Heart left ventricle (tissue), 16 donors: Measurements from ENCODE around the gene EPS8. TPM values are rescaled to one million over a fixed set of nuclear protein-coding genes. Genes with fewer than 3 reads are reported as not detected.

ENCODE experiments used
- ATAC-seq, 4 donors: fragments of 200-7000 bp; cut with Tn5 transposase; one replicate each; pipeline ENCODE4 v1.9.1; 2020 to 2022; ENCODE audit warnings: moderate library complexity in 4 of 4, mild to moderate bottlenecking in 3 of 4, moderate number of reproducible peaks in 1 of 4
- DNase-seq, 5 donors: peaks; one replicate each; pipeline ENCODE4 v3.0.0-alpha.2; 2020
- H3K27ac ChIP-seq, 12 donors: fragments of 200-600 bp; sonication (generic) in 4 of 12; one replicate each; pipeline versions ENCODE4 v1.5.0 to v1.8.0; 2016 to 2022; ENCODE audit warnings: mild to moderate bottlenecking in 2 of 12
- H3K27me3 ChIP-seq, 9 donors: fragments of 200-600 bp; sonication (generic) in 2 of 9; one replicate each; pipeline versions ENCODE4 v1.5.1 to v1.8.0; 2016 to 2022; ENCODE audit warnings: mild to moderate bottlenecking in 3 of 9
- H3K36me3 ChIP-seq, 9 donors: fragments of 200-600 bp; sonication (generic) in 2 of 9; one replicate each; pipeline versions ENCODE4 v1.5.0 to v1.8.0; 2018 to 2022; ENCODE audit warnings: mild to moderate bottlenecking in 2 of 9
- H3K4me1 ChIP-seq, 12 donors: fragments of 200-600 bp; sonication (generic) in 4 of 12; one replicate each; pipeline versions ENCODE4 v1.5.0 to v1.8.0; 2016 to 2022; ENCODE audit warnings: mild to moderate bottlenecking in 3 of 12
- H3K4me3 ChIP-seq, 12 donors: fragments of 200-600 bp; sonication (generic) in 4 of 12; one replicate each; pipeline versions ENCODE4 v1.5.0 to v1.8.0; 2017 to 2022; ENCODE audit warnings: mild to moderate bottlenecking in 9 of 12, moderate library complexity in 4 of 12
- H3K9me3 ChIP-seq, 12 donors: fragments of 200-600 bp; sonication (generic) in 4 of 12; one replicate each; pipeline versions ENCODE4 v1.5.0 to v1.8.0; 2016 to 2022; ENCODE audit warnings: mild to moderate bottlenecking in 1 of 12
- CTCF ChIP-seq, 12 donors: fragments of 200-600 bp; sonication (generic) in 4 of 12; IDR thresholded peaks; one replicate each; pipeline versions ENCODE4 v1.5.0 to v1.8.0; 2018 to 2022; ENCODE audit warnings: antibody characterized with exemption in 12 of 12, mild to moderate bottlenecking in 5 of 12
- POLR2A ChIP-seq, 2 donors: fragments of 450-650 bp; IDR thresholded peaks; one replicate each; pipeline ENCODE4 v1.6.1; 2017; ENCODE audit warnings: antibody characterized with exemption in 2 of 2, mild to moderate bottlenecking in 2 of 2, moderate library complexity in 2 of 2
- WGBS, 4 donors: extraction: QIAGEN DNeasy Blood & Tissue Kit in 2 of 4; methylation state at CpG; one replicate each; pipeline versions ENCODE4 v1.1.5 to v1.1.7; 2013 to 2018; 5-methylcytosine and 5-hydroxymethylcytosine counted together
- intact Hi-C, 10 donors: fragments of 100-400 bp; cut with DNase I; formaldehyde crosslinking; loops; one replicate each; pipeline versions ENCODE4 v1.11.1 to v1.14.2; 2022
- polyA plus RNA-seq, 2 donors: library from polyadenylated mRNA; stranded (reverse); fragments of 200-250 nt; gene quantifications; one replicate each; pipeline ENCODE4 v1.2.3, GENCODE V29; 2013
- total RNA-seq, 9 donors: library from RNA; depleted of rRNA in 2 of 9; stranded (reverse); fragments of >200 nt in 2 of 9; fragmentation: NEBNext Ultra II Directional in 3 of 9; extraction: Animal tissue kit (Norgen Biotek cat#: 25700) in 3 of 9; gene quantifications; one replicate each; pipeline versions ENCODE4 v1.1.0 to v1.2.4, GENCODE V29; 2016 to 2023
- donor health status: ischemic (EF 13 %, LVEDD 7.1; RV severe dilation, severe dysfunction).
- donor health status: healthy with polysubstance abuse.
- donor health status: DM: no; HTN: yes; CAD: no.
- donor health status: DM: no; HTN: no; CAD: no.
- donor health status: ischemic (EF 25% LVEDD 6.9; RV normal size, moderate dysfunction).
- donor health status: ischemic (EF 25% LVEDD 5.7; RV mildly dilated, moderate dysfunction).
- donor health status: healthy.
- donor health status: DM: yes; HTN: yes; CAD: no.
- donor health status: ischemic (EF 35%, LVEDD 5.7; RV mildly dilated, moderate dysfunction).
- donor health status: nonischemic (EF 11% LVEDD 7.7; RV severe dilation, severe dysfunction).
- donor health status: DM: yes; HTN: yes; CAD: no.
- donor health status: PGD.
- donor health status: ischemic (EF 29% LVEDD 5.4; RV normal size, mild dysfunction).
- donor health status: nonischemic (EF 23%, LVEDD 6.1; RV moderate dilation, normal function).

The EPS8 gene
- total and polyA plus RNA-seq, 11 donors = 11.7 to 56.0 (median 20.9) TPM

GRCh38 chr12:15738438-15739015 lies 50.7 kb downstream of the EPS8 start:
- Histone ChIP-seq H3K36me3 (no peaks in the 10 kb centered on the region), H3K27ac (no peak overlapping the region), H3K4me3 (no peak overlapping the region), H3K4me1 (peaks cover 0 to 16% (median 0%) of the 10 kb centered on the region in 12 donors), H3K9me3 (peaks cover 0 to 16% (median 0%) of the 10 kb centered on the region in 12 donors), H3K27me3 (no peaks in the 10 kb centered on the region)
- intact Hi-C loops = no loop called here
- DNase-seq = no peak
- no peak for TF ChIP-seq CTCF (IDR thresholded peaks at IDR 0.05)
- no peak for TF ChIP-seq POLR2A (IDR thresholded peaks at IDR 0.05)
- no peak for ATAC-seq
- 86 to 93% (median 87%) methylated on average over 3 of the region's 3 CpGs for WGBS, 4 donors

DNA sequence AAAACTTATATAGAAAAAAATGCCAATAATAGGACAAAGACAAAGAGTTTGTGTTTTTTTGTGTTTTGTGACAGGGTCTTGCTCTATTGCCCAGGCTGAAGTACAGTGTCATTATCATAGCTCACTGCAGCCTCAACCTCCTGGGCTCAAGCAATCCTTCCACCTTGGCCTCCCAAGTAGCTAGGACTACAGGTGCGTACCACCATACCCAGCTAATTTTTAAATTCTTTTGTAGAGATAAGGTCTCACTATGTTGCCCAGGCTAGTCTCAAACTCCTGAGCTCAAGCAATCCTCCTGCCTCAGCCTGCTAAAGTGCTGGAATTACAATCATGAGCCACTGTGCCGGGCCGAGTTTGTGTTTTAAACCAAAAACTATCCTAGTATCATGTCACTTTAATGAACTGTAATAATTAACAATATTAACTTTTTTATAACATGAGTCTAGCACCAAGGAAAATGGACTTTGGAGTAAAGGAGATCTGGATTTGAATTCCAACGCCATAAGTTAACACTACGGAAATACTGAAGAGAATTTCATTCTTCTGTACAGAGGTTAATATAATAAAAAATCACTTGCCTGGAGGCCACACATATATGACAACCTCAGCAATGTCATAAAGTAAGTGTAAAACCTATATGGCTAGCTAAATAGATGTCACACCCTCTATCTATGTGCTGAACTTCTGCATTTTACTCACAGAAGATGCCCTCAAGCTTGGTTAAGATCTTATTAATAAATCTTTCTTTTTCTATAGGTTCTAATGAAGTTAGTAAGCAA lies 53.2 kb downstream of the EPS8 start:
- ATAC-seq = no peak
- no peaks in the 10 kb centered on the region for H3K36me3 ChIP-seq
- 93 to 96% (median 95%) methylated on average over 5 of the region's 5 CpGs for WGBS, 4 donors
- TF ChIP-seq CTCF (IDR thresholded peaks at IDR 0.05) (no peak), POLR2A (IDR thresholded peaks at IDR 0.05) (no peak)
- intact Hi-C loops = no loop called here
- H3K27me3 ChIP-seq = no peaks in the 10 kb centered on the region
- H3K4me1 ChIP-seq = peaks cover 0 to 25% (median 0%) of the 10 kb centered on the region in 12 donors
- DNase-seq = no peak
- no peaks in the 10 kb centered on the region for H3K9me3 ChIP-seq
- no peak overlapping the region for H3K27ac ChIP-seq
- H3K4me3 ChIP-seq = no peak overlapping the region

GRCh38 chr12:15733136-15733535 lies 56.1 kb downstream of the EPS8 start:
- TF ChIP-seq CTCF (IDR thresholded peaks at IDR 0.05) (no peak), POLR2A (IDR thresholded peaks at IDR 0.05) (no peak)
- no peak for DNase-seq
- Histone ChIP-seq H3K4me3 (no peak overlapping the region), H3K27me3 (no peaks in the 10 kb centered on the region), H3K27ac (peak overlapping the region in 1 of 12 donors; percentile 7), H3K4me1 (peaks cover 0 to 16% (median 0%) of the 10 kb centered on the region in 12 donors), H3K36me3 (no peaks in the 10 kb centered on the region), H3K9me3 (no peaks in the 10 kb centered on the region)
- WGBS, 4 donors = 62 to 76% (median 65%) methylated on average over 3 of the region's 3 CpGs
- no peak for ATAC-seq
- intact Hi-C loops = no loop called here

DNA sequence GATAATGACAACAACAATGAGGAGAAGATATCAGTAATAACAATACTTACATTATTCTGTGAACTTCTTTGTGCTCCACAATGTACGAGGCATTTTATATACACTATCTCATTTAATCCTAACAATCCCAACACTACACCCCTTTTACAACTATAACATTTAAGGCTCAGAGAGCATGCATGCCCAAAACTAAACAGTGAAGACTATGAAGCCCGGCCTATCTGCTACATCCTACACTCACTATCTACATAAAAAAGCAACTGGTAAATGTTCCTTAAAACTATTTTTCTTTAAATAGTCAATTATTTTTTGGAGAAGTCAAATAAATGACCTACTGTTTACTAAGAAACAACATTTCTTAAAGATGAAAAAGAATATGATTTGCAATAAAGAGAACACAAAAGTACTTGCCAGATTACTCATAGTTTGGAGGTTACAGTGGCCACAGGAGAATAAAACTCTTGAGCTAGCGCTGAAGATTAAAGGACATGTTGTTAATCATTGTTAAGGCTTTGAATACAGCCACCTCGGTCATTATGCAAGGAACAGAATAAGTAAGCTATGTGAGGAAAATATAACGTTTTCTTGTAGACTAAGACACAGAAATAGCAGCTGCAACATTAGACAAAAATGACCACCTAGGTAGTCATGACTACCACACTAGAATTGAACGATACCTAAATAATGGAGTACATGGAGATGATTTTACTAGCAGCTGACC lies 56.7 kb downstream of the EPS8 start:
- peaks cover 0 to 16% (median 0%) of the 10 kb centered on the region in 12 donors for H3K4me1 ChIP-seq
- no peaks in the 10 kb centered on the region for H3K9me3 ChIP-seq
- TF ChIP-seq POLR2A (IDR thresholded peaks at IDR 0.05) = no peak
- TF ChIP-seq CTCF (IDR thresholded peaks at IDR 0.05) = no peak
- no peak overlapping the region for H3K4me3 ChIP-seq
- no peaks in the 10 kb centered on the region for H3K36me3 ChIP-seq
- peak overlapping the region in 2 of 12 donors; percentile 7 to 27 for H3K27ac ChIP-seq
- ATAC-seq (peak in 1 of 4 donors; percentile 69), DNase-seq (no peak)
- WGBS, 4 donors = 75 to 81% (median 77%) methylated on average over 6 of the region's 6 CpGs
- intact Hi-C loops = no loop called here
- no peaks in the 10 kb centered on the region for H3K27me3 ChIP-seq
